Osteocyte (in vitro differentiated cells): ENCODE measurements around the gene COMT. TPM values are rescaled to one million over a fixed set of nuclear protein-coding genes. Genes with fewer than 3 reads are reported as not detected.
A peak's percentile ranks its signal among the peaks of the same experiment; 100 is the strongest.

Experiments
- DNase-seq: peaks from one replicate; pipeline ENCODE4 v3.0.0; 2021; ENCODE audit warnings: mixed read lengths; ENCODE audit not compliant: unreplicated experiment; ENCODE audit errors: extremely low spot score
- H3K27ac Mint-ChIP-seq: one replicate; pipeline ENCODE4 v1.8.0; 2021; ENCODE audit warnings: mild to moderate bottlenecking, mixed read lengths; ENCODE audit not compliant: unreplicated experiment
- H3K27me3 Mint-ChIP-seq: one replicate; pipeline ENCODE4 v1.8.0; 2021; ENCODE audit warnings: mixed read lengths; ENCODE audit not compliant: unreplicated experiment
- H3K36me3 Mint-ChIP-seq: one replicate; pipeline ENCODE4 v1.8.0; 2021; ENCODE audit warnings: mixed read lengths; ENCODE audit not compliant: unreplicated experiment
- H3K4me1 Mint-ChIP-seq: one replicate; pipeline ENCODE4 v1.8.0; 2021; ENCODE audit warnings: mixed read lengths; ENCODE audit not compliant: unreplicated experiment
- H3K4me3 Mint-ChIP-seq: one replicate; pipeline ENCODE4 v1.8.0; 2021; ENCODE audit warnings: mild to moderate bottlenecking, moderate library complexity, mixed read lengths; ENCODE audit not compliant: unreplicated experiment
- H3K9me3 Mint-ChIP-seq: one replicate; pipeline ENCODE4 v1.8.0; 2021; ENCODE audit warnings: mixed read lengths; ENCODE audit not compliant: unreplicated experiment
- CTCF ChIP-seq: fragments of 200-600 bp; sonication (generic); IDR thresholded peaks from 2 replicates; pipeline ENCODE4 v1.5.0; 2021; ENCODE audit warnings: antibody characterized with exemption, mild to moderate bottlenecking, moderate library complexity
- total RNA-seq: library from RNA; stranded (reverse); gene quantifications from 2 replicates; pipeline ENCODE4 v1.2.1, GENCODE V29; 2021

The COMT gene
- total RNA-seq, 1 donor from 2014 or later = 92.1 TPM

DNA sequence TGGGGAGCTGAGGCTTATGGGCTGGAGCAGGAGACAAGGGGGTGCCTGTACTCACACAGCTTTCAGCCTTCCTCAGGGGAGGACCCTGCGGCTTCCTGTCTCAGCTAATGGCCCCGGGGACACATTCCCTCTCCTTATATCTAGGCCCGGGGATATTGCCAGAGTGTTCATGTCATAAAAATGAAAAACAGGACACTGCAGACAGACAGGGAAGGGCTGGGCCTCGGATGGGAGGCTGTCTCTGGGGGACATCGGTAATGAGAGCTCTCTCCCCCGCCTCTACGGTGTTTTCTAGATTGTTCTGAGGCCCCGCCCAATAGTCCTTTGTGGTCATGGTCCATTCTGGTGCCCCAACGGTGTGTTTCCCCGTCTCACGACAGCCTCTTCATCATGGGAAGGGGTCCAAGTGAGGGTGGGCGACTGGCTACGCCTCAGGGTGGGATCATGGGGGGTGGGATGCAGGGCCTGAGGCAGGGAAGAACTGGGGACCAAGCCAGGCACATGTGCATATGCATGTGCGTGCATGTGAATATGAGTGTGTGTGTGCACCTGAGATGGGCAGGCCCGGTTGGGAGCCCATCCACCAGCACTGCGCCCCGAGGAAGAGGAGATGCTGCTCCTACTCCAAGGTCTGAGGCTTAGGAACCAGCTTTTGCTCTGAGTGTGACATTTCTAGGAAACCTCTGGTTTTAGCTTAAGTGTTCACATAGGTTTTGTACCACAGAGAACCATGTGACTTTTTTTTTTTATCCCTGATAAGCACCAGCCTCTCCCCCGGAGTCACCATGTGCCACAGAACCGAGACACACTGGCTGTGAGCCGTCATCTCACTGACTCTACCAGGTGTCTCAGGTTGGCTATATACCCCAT lies 69.8 kb downstream of the COMT start:
- H3K36me3 Mint-ChIP-seq = no peaks in the 10 kb centered on the region
- no peak for DNase-seq
- no peak overlapping the region for H3K4me3 Mint-ChIP-seq
- no peak overlapping the region for H3K27ac Mint-ChIP-seq
- H3K27me3 Mint-ChIP-seq = peaks cover 6% of the 10 kb centered on the region
- H3K9me3 Mint-ChIP-seq = no peaks in the 10 kb centered on the region
- no peak for TF ChIP-seq CTCF
- H3K4me1 Mint-ChIP-seq = peaks cover 12% of the 10 kb centered on the region

DNA sequence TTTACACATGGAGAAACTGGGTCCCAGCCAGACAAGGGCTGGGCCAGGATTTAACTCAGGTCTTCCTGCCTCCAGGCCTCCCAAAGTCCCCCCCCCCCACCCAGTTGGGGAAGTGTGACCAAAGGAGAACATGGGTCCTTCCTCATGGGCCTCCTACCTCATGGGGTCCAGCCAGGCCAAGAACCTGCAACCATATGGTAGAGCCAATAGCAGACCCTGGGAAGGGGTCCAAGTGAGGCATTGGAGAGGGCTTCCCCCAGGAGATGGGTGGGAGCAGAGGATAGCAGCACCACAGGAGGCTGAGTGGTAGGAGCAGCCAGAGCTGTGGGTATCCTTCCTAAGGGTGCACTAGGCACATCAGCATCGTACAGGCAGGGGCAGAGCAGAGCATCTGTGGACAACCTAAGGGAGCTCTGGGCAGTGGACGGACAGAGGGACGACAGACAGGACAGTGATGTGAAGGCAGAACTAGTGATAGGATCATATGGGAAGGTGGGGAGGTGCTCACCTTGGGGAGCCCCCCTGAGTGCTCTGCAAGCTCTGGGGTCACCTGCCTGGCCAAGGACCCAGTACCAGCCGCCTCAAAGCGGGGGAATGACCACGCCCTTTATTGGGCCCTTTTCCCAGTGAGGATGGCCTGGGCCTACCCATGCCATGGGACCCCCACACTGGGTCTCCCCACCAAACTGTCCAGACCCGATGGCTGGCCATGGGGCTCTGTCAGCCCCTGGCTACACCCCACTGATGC lies 70.6 kb downstream of the COMT start:
- TF ChIP-seq CTCF = no peak
- peaks cover 8% of the 10 kb centered on the region for H3K27me3 Mint-ChIP-seq
- H3K4me1 Mint-ChIP-seq = peaks cover 14% of the 10 kb centered on the region
- H3K9me3 Mint-ChIP-seq = no peaks in the 10 kb centered on the region
- H3K4me3 Mint-ChIP-seq = no peak overlapping the region
- H3K36me3 Mint-ChIP-seq = no peaks in the 10 kb centered on the region
- H3K27ac Mint-ChIP-seq = no peak overlapping the region
- no peak for DNase-seq

DNA sequence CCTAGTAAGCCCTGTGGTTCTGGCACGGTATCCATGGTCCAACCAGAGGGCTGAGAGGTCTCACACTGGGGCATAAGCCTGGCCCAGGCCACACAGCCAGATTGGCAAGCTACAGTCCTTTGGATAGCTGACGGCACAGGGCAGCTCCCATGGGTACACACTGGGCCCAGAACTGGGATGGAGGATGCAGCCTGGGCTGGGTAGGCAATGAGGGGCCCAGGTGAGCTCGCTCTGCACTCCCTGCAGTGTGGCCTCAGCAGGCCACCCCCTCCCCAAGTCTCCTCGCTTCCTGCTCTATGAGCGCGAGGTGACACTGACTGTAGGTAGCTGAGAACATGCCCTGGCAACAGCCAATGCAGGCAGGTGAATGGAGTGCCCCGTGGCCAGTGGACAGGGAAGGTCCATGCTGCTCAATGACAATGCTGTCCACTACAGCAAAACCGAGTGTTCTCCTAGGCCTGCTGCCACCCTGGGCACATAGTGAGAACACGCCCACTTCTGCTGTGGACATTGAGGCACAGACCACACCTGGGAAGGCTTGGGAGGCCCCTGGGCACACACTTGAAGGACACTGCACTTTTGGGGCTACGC lies 71.3 kb downstream of the COMT start:
- H3K9me3 Mint-ChIP-seq = no peaks in the 10 kb centered on the region
- no peak for TF ChIP-seq CTCF
- DNase-seq = no peak
- peaks cover 15% of the 10 kb centered on the region for H3K27me3 Mint-ChIP-seq
- H3K4me1 Mint-ChIP-seq = peaks cover 12% of the 10 kb centered on the region
- no peak overlapping the region for H3K27ac Mint-ChIP-seq
- H3K36me3 Mint-ChIP-seq = no peaks in the 10 kb centered on the region
- no peak overlapping the region for H3K4me3 Mint-ChIP-seq

- no peak overlapping the region for H3K4me3 Mint-ChIP-seq
- TF ChIP-seq CTCF = peak; percentile 92
- peaks cover 7% of the 10 kb centered on the region for H3K4me1 Mint-ChIP-seq
- H3K36me3 Mint-ChIP-seq = no peaks in the 10 kb centered on the region
- no peak for DNase-seq
- H3K27me3 Mint-ChIP-seq = peaks cover 17% of the 10 kb centered on the region
- no peak overlapping the region for H3K27ac Mint-ChIP-seq
- no peaks in the 10 kb centered on the region for H3K9me3 Mint-ChIP-seq
Observed at GRCh38 chr22:20013382-20013871, 71.9 kb downstream of the COMT start.
